Parathyroid adenoma (tissue), 2 donors: ENCODE data around the gene CHRDL2.
"Not testable (repeated sequence)": the region's sequence is repeated elsewhere in the genome, so short reads cannot be mapped to it uniquely, and the experiment has no call there.

Source experiments
- H2AFZ ChIP-seq: fragments of 300-600 bp; sonication (generic); one replicate; pipeline ENCODE4 v1.7.0; 2017; ENCODE audit warnings: antibody characterized with exemption, mild to moderate bottlenecking
- H3K27ac ChIP-seq: fragments of 300-600 bp; sonication (generic); one replicate; pipeline ENCODE4 v1.7.0; 2017
- H3K27me3 ChIP-seq: fragments of 300-600 bp; sonication (generic); one replicate; pipeline ENCODE4 v1.7.0; 2017; ENCODE audit warnings: low read length; ENCODE audit not compliant: control insufficient read depth, insufficient read depth
- H3K36me3 ChIP-seq: fragments of 300-600 bp; sonication (generic); one replicate; pipeline ENCODE4 v1.7.0; 2017; ENCODE audit warnings: low read length; ENCODE audit not compliant: control insufficient read depth, insufficient read depth
- H3K4me1 ChIP-seq: fragments of 300-600 bp; sonication (generic); one replicate; pipeline ENCODE4 v1.7.0; 2017; ENCODE audit warnings: control low read depth
- H3K4me2 ChIP-seq: fragments of 300-600 bp; sonication (generic); one replicate; pipeline ENCODE4 v1.7.0; 2017; ENCODE audit warnings: low read length
- H3K4me3 ChIP-seq: fragments of 300-600 bp; sonication (generic); one replicate; pipeline ENCODE4 v1.7.0; 2017; ENCODE audit warnings: low read depth, low read length
- H3K79me2 ChIP-seq: fragments of 300-600 bp; sonication (generic); one replicate; pipeline ENCODE4 v1.7.0; 2017; ENCODE audit warnings: control low read depth
- H3K9ac ChIP-seq: fragments of 300-600 bp; sonication (generic); one replicate; pipeline ENCODE4 v1.7.0; 2017; ENCODE audit warnings: mild to moderate bottlenecking
- H3K9me3 ChIP-seq: fragments of 300-600 bp; sonication (generic); one replicate; pipeline ENCODE4 v1.7.0; 2017; ENCODE audit warnings: low read length; ENCODE audit not compliant: control insufficient read depth
- TF ChIP-seq, protein P1 (sequence below): fragments of 300-600 bp; sonication (generic); IDR thresholded peaks from one replicate; pipeline ENCODE4 v1.7.0; 2017; ENCODE audit warnings: antibody characterized with exemption, mild to moderate bottlenecking
- donor health status: primary hyperparathyroidism.

Gene CHRDL2

GRCh38 chr11:74662487-74663103, 68.6 kb downstream of the CHRDL2 start:
- Histone ChIP-seq H3K4me3 (no peak overlapping the region), H3K79me2 (no peaks in the 10 kb centered on the region), H3K4me2 (no peak overlapping the region), H3K9me3 (no peaks in the 10 kb centered on the region), H3K27me3 (no peaks in the 10 kb centered on the region), H2AFZ (no peak overlapping the region), H3K4me1 (no peaks in the 10 kb centered on the region), H3K27ac (no peak overlapping the region), H3K9ac (no peak overlapping the region), H3K36me3 (no peaks in the 10 kb centered on the region)
- TF ChIP-seq, protein P1, sequence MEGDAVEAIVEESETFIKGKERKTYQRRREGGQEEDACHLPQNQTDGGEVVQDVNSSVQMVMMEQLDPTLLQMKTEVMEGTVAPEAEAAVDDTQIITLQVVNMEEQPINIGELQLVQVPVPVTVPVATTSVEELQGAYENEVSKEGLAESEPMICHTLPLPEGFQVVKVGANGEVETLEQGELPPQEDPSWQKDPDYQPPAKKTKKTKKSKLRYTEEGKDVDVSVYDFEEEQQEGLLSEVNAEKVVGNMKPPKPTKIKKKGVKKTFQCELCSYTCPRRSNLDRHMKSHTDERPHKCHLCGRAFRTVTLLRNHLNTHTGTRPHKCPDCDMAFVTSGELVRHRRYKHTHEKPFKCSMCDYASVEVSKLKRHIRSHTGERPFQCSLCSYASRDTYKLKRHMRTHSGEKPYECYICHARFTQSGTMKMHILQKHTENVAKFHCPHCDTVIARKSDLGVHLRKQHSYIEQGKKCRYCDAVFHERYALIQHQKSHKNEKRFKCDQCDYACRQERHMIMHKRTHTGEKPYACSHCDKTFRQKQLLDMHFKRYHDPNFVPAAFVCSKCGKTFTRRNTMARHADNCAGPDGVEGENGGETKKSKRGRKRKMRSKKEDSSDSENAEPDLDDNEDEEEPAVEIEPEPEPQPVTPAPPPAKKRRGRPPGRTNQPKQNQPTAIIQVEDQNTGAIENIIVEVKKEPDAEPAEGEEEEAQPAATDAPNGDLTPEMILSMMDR = no peak

GRCh38 chr11:74659124-74659523, 72.1 kb downstream of the CHRDL2 start:
- H2AFZ ChIP-seq, H3K9ac ChIP-seq, H3K27ac ChIP-seq, H3K4me2 ChIP-seq, H3K9me3 ChIP-seq, H3K36me3 ChIP-seq, H3K27me3 ChIP-seq, H3K79me2 ChIP-seq, H3K4me3 ChIP-seq, H3K4me1 ChIP-seq: not testable (repeated sequence)

DNA sequence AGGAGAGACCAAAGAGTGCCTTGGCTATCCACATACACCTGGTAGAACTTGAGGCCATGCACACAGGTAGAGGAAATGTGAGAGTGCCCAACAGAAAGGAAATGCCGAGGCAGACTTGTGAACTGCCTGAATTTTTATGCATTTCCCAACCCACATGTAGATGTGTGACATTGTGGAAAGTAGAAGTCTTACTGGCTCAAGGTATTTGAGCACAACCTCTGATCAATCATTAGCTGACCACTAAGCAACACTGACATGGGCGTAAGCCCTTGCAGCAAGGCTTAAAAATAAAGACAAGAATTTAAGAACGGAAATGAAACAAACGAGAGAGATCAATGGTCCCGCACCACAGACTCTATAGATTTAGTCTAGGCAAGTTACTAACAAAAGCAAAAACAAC, 76.2 kb downstream of the CHRDL2 start:
- Histone ChIP-seq H3K9me3 (no peaks in the 10 kb centered on the region), H3K4me1 (no peaks in the 10 kb centered on the region), H3K27me3 (no peaks in the 10 kb centered on the region), H3K9ac (no peak overlapping the region), H3K4me3 (no peak overlapping the region), H3K79me2 (no peaks in the 10 kb centered on the region), H3K4me2 (no peak overlapping the region), H2AFZ (no peak overlapping the region), H3K36me3 (no peaks in the 10 kb centered on the region), H3K27ac (no peak overlapping the region)
- TF ChIP-seq, protein P1 = no peak

DNA sequence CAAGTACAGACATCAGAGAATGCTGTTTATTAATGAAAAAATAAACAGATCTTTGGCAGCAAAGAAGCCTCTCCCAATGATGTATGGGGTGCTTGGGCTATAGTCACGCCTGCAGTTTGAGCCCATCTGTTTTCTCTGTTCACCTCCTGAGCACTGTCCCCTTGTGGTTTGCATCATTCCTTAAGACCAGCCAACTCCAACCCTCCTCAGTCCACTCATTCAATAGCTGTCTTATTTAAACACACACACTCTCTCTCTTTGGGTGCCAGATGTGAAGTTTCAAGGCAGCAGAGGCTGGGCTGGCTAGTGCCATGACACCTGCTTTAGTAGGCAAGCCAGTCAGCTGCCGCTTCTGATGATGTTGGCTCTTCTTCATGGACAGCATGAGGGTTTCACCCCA, 80.7 kb downstream of the CHRDL2 start:
- Histone ChIP-seq H3K36me3 (no peaks in the 10 kb centered on the region), H3K79me2 (no peaks in the 10 kb centered on the region), H3K27ac (no peak overlapping the region), H3K4me2 (no peak overlapping the region), H3K9ac (no peak overlapping the region), H2AFZ (no peak overlapping the region), H3K9me3 (no peaks in the 10 kb centered on the region), H3K4me1 (no peaks in the 10 kb centered on the region), H3K27me3 (no peaks in the 10 kb centered on the region), H3K4me3 (no peak overlapping the region)
- TF ChIP-seq, protein P1 = no peak

- no peaks in the 10 kb centered on the region for H3K9me3 ChIP-seq
- H3K79me2 ChIP-seq = no peaks in the 10 kb centered on the region
- H3K4me1 ChIP-seq = no peaks in the 10 kb centered on the region
- no peak overlapping the region for H3K27ac ChIP-seq
- H3K36me3 ChIP-seq = no peaks in the 10 kb centered on the region
- no peak overlapping the region for H3K4me3 ChIP-seq
- no peak overlapping the region for H2AFZ ChIP-seq
- H3K27me3 ChIP-seq = no peaks in the 10 kb centered on the region
- TF ChIP-seq, protein P1 = no peak
- H3K9ac ChIP-seq = no peak overlapping the region
- H3K4me2 ChIP-seq = no peak overlapping the region
Observed at GRCh38 chr11:74648894-74649293, 82.3 kb downstream of the CHRDL2 start.
